NCI-H510A (cell line): ENCODE results near the gene ACP4.
"Not testable (repeated sequence)": the region's sequence is repeated elsewhere in the genome, so short reads cannot be mapped to it uniquely, and the experiment has no call there.

Experiments used
- DNase-seq: peaks from one replicate; lab custom pipeline; 2025; lab: John Stamatoyannopoulos, UW

The ACP4 gene

DNA sequence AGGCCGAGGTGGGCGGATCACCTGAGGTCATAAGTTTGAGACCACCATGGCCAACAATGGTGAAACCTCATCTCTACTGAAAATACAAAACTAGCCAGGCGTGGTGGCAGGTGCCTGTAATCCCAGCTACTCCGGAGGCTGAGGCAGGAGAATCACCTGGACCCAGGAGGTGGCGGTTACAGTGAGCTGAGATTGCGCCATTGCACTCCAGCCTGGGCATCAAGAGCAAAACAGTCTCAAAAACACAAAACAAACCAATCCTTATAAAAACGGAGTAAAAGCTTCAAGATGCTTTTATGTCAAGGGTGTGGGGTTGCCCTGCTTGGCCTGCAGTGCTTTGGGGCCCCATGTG is 7.2 kb downstream of the ACP4 start:
- DNase-seq = no peak

GRCh38 chr19:50797781-50798658 is 7.8 kb downstream of the ACP4 start:
- DNase-seq = no peak

- no peak for DNase-seq
These were observed 8.7 kb downstream of the ACP4 start for GRCh38 chr19:50798659-50799546.

- no peak for DNase-seq
These were observed 9.3 kb downstream of the ACP4 start for GRCh38 chr19:50799547-50799851.

- DNase-seq = no peak
These were observed 10.9 kb downstream of the ACP4 start for GRCh38 chr19:50801107-50801506.

- no peak for DNase-seq
These were observed 13.6 kb downstream of the ACP4 start for GRCh38 chr19:50803633-50804419.

DNA sequence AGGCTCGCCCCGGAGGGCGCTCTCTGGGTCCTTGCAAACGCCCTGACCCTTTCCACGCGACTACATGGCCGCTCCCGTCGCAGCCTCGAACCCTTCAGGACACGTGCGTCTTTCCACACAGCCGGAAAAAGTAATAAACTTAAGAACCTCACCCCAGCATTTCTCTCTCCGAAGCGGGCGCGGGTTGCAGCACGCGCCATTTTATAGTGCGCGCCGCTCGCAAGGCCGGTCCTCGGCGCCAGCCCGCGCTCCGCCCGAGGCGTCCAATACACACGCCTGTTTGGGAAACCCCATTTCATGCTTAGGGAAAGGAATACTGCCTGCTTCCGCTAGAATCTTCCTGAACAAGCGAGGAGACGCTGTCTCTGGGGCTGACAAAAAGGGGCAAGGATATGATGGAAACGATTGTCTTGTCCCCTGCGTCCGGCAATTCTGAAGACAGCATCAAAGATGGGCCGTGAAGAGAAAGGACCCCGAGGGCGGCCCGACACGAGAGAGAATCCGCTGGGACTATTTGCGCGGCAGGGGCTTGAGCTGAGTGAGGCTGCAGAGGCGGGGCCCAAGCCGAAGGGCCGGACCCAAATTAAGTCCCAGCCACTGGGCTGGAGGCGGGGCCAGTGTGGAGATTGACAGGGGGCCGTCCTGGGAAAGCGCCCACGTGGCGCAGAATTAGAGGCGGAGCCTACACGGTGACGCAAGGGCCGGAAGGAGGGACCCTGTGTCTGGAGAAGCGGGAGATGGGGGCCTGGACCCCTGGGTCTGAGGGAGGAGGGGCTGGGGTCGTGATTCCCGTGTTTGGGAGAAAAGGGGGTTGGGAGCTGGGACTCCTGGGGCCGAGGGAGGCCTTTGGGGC is 14.4 kb downstream of the ACP4 start:
- DNase-seq = peak; percentile 96

DNA sequence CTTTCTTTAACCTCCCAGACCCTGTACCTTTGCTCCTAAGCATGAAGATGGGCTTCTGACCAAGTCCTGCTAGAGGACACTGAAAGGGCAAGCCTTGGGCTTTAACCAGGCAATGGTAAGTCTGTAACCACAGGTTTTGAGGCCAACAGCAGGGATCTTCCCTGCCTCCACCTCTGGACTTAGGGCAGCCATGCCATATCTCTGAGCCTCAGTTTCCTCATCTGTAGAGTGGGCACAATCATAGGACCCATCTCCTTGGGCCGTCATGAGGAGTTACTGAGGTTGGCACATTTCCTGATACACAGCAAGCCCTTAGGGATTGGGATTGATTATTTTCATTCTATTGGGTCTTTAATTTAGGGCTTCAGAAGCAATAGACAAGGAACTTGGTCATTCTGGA is 18.6 kb downstream of the ACP4 start:
- DNase-seq = no peak

DNA sequence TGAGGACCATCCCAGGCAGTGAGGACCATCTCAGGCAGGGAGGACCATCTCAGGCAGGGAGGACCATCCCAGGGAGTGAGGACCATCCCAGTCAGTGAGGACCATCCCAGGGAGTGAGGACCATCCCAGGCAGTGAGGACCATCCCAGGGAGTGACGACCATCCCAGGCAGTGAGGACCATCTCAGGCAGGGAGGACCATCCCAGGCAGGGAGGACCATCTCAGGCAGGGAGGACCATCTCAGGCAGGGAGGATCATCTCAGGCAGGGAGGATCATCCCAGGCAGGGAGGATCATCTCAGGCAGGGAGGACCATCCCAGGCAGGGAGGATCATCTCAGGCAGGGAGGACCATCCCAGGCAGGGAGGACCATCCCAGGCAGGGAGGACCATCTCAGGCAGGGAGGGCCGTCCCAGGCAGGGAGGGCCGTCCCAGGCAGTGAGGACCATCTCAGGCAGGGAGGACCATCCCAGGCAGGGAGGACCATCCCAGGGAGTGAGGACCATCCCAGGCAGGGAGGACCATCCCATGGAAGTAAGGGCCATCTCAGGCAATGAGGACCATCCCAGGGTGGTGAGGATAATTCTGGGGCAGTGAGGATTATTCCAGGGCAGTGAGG is 21.5 kb downstream of the ACP4 start:
- not testable (repeated sequence) for DNase-seq

DNA sequence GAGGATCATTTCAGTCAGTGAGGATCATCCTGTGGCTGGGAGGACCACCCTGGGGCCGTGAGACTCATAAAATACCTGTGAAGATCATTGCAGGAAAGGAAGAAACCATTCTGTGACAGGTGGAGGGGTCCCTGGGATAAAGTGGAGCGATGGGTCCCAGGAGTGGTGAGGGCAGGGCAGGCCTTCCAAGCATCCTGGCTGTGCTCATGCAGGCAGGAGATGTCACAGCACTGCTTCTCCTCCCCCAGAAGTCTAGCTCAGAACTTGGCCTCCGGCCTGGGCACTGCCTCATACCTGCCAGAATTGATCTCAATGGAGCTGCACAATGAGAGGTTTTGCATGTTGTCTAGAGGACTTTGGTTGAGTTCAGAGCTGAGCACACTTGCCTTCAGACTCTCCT is 22.3 kb downstream of the ACP4 start:
- no peak for DNase-seq

GRCh38 chr19:50814883-50815282 is 24.7 kb downstream of the ACP4 start:
- DNase-seq = no peak

DNA sequence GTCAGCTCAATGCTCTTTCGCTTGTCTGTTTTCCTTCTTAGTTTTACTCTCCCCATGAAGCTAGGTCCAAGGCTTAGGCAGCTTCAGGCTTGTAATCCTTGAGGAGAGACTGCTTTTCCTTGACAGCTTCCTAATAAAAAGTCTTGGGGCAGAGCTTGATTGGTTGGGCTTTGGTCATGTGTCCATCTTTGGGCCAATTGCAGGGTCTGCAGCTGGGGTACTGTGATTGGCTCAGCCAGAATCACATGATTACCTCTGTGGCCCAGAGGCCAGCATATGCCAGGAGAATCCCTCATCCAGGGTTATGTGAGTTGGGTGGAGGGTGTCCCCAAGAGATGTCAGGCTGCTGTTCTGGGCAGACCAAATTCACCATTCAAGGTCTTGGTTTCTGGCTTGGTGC is 25.2 kb downstream of the ACP4 start:
- DNase-seq = no peak

- no peak for DNase-seq
These were observed 28.0 kb downstream of the ACP4 start for GRCh38 chr19:50817941-50818858.

DNA sequence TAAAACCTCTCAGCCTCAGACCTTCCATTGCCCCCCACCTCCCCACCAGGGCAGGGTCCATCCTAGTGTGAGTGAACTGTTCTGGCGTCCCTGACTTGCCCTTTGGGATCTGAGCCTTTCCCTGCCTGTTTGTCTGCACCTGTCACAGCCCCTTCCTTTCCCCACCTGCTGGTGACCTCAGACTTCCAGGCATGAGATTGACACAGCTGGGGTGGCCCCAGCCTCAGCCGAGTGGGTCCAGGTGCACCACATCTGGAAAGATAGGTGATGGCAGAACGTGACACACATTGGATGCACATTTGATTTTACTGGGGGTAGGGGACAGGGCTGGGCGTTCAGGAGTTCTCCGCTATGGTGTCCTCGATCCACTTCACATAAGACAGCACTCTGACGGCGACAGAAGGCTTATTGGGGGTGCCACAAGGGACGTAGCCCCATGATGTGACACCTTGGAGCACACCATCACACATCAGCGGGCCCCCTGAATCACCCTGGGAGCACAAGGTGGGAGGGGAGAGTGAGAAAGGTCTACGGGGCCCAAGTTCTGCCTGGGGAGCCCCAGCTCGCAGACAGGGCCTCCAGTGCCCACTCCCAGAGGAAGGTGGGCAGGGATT is 28.8 kb downstream of the ACP4 start:
- DNase-seq = no peak

DNA sequence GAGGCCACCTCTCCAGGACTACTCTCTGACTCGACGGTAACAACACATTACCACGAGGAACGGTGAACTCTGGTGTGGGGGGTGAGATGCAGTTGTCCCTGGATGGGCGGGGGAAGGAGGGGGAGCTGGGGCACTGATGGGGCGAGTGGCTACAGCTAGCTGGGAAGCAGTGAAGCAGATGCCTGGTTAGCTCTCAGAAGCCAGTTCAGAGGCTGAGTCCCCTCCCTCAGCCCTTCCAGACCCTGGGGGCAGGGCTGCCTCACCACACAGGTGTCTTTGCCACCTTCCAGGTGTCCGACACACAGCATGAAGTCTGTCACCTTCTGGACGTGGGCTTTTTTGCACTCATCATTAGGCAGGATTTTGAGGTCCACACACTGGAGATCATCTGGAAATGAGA is 29.4 kb downstream of the ACP4 start:
- DNase-seq = no peak

DNA sequence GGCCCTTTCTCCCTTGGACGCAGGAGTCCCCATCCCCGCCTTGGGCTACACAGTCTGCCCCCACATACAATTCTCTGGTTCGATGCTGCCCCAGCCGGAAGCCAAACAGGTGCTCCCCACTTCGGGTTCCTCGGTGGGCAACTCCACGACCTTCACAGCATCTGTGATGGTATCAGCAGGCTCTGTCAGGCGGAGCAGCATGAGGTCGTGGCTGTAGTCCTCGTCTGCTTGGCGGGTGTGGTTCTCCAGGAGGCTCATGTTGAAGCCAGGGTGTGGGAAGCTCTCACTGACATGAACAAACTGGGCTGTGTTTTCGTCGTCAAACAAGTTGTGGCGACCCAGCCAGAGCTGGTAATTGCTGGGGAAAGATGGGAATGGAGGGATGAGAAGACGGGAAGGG is 29.9 kb downstream of the ACP4 start:
- DNase-seq = no peak

GRCh38 chr19:50820549-50821247 is 30.5 kb downstream of the ACP4 start:
- DNase-seq = no peak

GRCh38 chr19:50821248-50821612 is 31.0 kb downstream of the ACP4 start:
- DNase-seq = no peak

- no peak for DNase-seq
These were observed 31.4 kb downstream of the ACP4 start for GRCh38 chr19:50821622-50822021.
